Fibroblast of lung (primary cell): ENCODE results near the gene SUGCT.

ENCODE experiments used
- CTCF ChIP-seq, 2 donors: IDR thresholded peaks in 1 of 2; conservative IDR thresholded peaks in 1 of 2; 1 replicate in 1 of 2; 2 replicates in 1 of 2; pipeline ENCODE4 v1.5.1; 2011 to 2012; ENCODE audit warnings: low read length in 2 of 2, control low read depth in 1 of 2, inconsistent platforms in 1 of 2, low read depth in 1 of 2, mild to moderate bottlenecking in 1 of 2
- EZH2 ChIP-seq: IDR thresholded peaks from 2 replicates; pipeline ENCODE4 v1.5.1; 2012; ENCODE audit warnings: low read length, control low read depth, mild to moderate bottlenecking; ENCODE audit errors: missing control alignments

GRCh38 chr7:40148671-40149070 is 13.9 kb downstream of the SUGCT start:
- TF ChIP-seq CTCF (conservative IDR thresholded peaks at IDR 0.05 in 1 of 2, IDR thresholded peaks at IDR 0.05 in 1 of 2; ENCODE audit: low read depth in 1 of 2, low read length in 2 of 2) (no peak), EZH2 (no peak)
